GM21390 (cell line): ENCODE measurements around the gene LMO2.

Experiments
- ATAC-seq: cut with Tn5 transposase; IDR thresholded peaks from one replicate; pipeline ENCODE4 v1.9.1; 2021; ENCODE audit not compliant: unreplicated experiment

The LMO2 gene

GRCh38 chr11:33889821-33890378, 2.0 kb downstream of the LMO2 start:
- ATAC-seq, result no peak

GRCh38 chr11:33889296-33889695, 2.6 kb downstream of the LMO2 start:
- ATAC-seq, result no peak

- ATAC-seq, result no peak
Measured at GRCh38 chr11:33887886-33888285, 4.0 kb downstream of the LMO2 start.

GRCh38 chr11:33885338-33886005, 6.4 kb downstream of the LMO2 start:
- ATAC-seq, result no peak

GRCh38 chr11:33884601-33885000, 7.3 kb downstream of the LMO2 start:
- ATAC-seq, result no peak

- ATAC-seq, result no peak
Measured at GRCh38 chr11:33884035-33884434, 7.8 kb downstream of the LMO2 start.

- ATAC-seq, result no peak
Measured at GRCh38 chr11:33881651-33882503, 10.0 kb downstream of the LMO2 start.

- ATAC-seq, result no peak
Measured at GRCh38 chr11:33880979-33881378, 10.9 kb downstream of the LMO2 start.

- ATAC-seq, result no peak
Measured at GRCh38 chr11:33879375-33879774, 12.5 kb downstream of the LMO2 start.

GRCh38 chr11:33877038-33877437, 14.8 kb downstream of the LMO2 start:
- ATAC-seq, result no peak

GRCh38 chr11:33875621-33876294, 16.1 kb downstream of the LMO2 start:
- no peak for ATAC-seq

GRCh38 chr11:33874910-33875490, 16.9 kb downstream of the LMO2 start:
- ATAC-seq, result no peak

- no peak for ATAC-seq
Measured at GRCh38 chr11:33874433-33874832, 17.4 kb downstream of the LMO2 start.

- peak; percentile 42 for ATAC-seq
Measured at GRCh38 chr11:33869481-33870422, 22.1 kb downstream of the LMO2 start.

GRCh38 chr11:33868647-33869461, 23.0 kb downstream of the LMO2 start:
- peak; percentile 22 for ATAC-seq

- ATAC-seq, result no peak
Measured at GRCh38 chr11:33867996-33868646, 23.8 kb downstream of the LMO2 start.

- no peak for ATAC-seq
Measured at GRCh38 chr11:33867561-33867960, 24.3 kb downstream of the LMO2 start.

- no peak for ATAC-seq
Measured at GRCh38 chr11:33866936-33867335, 24.9 kb downstream of the LMO2 start.

- no peak for ATAC-seq
Measured at GRCh38 chr11:33864479-33864878, 27.4 kb downstream of the LMO2 start.
